Esophagus muscularis mucosa (tissue), 4 donors: ENCODE measurements around the gene RAVER2.

Experiments
- EP300 ChIP-seq: sonication (generic); formaldehyde crosslinking; IDR thresholded peaks from one replicate; pipeline ENCODE4 v1.6.1; 2017; ENCODE audit warnings: antibody characterized with exemption
- POLR2A ChIP-seq: fragments of 450-650 bp; IDR thresholded peaks from one replicate; pipeline ENCODE4 v1.6.1; 2017; ENCODE audit warnings: antibody characterized with exemption, moderate library complexity, mild to moderate bottlenecking, low read depth
- POLR2AphosphoS5 ChIP-seq, 2 donors: sonication (generic); formaldehyde crosslinking; IDR thresholded peaks; one replicate each; pipeline ENCODE4 v1.6.1; 2017; ENCODE audit warnings: antibody characterized with exemption in 2 of 2
- TF ChIP-seq, protein P1 (sequence below), 3 experiments: fragments of 200-600 bp in 2 of 3; fragments of 450-650 bp in 1 of 3; sonication (generic) in 2 of 3; IDR thresholded peaks; one replicate each; pipeline ENCODE4 v1.5.1; 2017 to 2019; ENCODE audit warnings: antibody characterized with exemption in 3 of 3, mild to moderate bottlenecking in 2 of 3, moderate library complexity in 1 of 3

DNA sequence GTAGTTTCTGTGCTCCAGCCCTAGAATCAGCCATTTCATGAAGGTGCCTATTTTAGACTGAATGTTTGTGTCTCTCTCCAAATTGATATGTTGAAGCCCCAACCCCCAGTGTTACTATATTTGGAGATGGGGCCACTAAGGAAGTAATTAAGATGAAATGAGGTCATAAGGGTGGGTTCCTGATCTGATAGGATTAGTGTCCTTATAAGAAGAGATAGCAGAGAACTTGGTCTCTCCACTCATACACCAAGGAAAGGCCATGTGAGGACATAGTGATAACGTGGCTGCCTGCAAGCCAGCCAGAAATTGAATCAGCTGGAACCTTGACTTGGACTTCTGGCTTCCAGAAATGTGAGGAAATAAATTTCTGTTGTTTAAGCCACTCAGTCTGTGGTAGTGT, 12.3 kb downstream of the RAVER2 start:
- TF ChIP-seq POLR2A (no peak), POLR2AphosphoS5 (IDR thresholded peaks at IDR 0.05) (no peak), EP300 (no peak)
- TF ChIP-seq, protein P1, sequence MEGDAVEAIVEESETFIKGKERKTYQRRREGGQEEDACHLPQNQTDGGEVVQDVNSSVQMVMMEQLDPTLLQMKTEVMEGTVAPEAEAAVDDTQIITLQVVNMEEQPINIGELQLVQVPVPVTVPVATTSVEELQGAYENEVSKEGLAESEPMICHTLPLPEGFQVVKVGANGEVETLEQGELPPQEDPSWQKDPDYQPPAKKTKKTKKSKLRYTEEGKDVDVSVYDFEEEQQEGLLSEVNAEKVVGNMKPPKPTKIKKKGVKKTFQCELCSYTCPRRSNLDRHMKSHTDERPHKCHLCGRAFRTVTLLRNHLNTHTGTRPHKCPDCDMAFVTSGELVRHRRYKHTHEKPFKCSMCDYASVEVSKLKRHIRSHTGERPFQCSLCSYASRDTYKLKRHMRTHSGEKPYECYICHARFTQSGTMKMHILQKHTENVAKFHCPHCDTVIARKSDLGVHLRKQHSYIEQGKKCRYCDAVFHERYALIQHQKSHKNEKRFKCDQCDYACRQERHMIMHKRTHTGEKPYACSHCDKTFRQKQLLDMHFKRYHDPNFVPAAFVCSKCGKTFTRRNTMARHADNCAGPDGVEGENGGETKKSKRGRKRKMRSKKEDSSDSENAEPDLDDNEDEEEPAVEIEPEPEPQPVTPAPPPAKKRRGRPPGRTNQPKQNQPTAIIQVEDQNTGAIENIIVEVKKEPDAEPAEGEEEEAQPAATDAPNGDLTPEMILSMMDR (IDR thresholded peaks at IDR 0.05), result no peak
